GM12872 (cell line): ENCODE results near the gene GPR3.

Experiments
- TF ChIP-seq, protein P1 (sequence below): IDR thresholded peaks from 3 replicates; pipeline ENCODE4 v1.5.1; 2011; ENCODE audit warnings: low read depth, mild to moderate bottlenecking, low read length, moderate library complexity; ENCODE audit not compliant: insufficient read depth

GPR3 gene

DNA sequence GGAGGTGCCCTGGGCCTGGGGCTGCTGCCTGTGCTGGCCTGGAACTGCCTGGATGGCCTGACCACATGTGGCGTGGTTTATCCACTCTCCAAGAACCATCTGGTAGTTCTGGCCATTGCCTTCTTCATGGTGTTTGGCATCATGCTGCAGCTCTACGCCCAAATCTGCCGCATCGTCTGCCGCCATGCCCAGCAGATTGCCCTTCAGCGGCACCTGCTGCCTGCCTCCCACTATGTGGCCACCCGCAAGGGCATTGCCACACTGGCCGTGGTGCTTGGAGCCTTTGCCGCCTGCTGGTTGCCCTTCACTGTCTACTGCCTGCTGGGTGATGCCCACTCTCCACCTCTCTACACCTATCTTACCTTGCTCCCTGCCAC, 1.8 kb downstream of the GPR3 start:
- TF ChIP-seq, protein P1, sequence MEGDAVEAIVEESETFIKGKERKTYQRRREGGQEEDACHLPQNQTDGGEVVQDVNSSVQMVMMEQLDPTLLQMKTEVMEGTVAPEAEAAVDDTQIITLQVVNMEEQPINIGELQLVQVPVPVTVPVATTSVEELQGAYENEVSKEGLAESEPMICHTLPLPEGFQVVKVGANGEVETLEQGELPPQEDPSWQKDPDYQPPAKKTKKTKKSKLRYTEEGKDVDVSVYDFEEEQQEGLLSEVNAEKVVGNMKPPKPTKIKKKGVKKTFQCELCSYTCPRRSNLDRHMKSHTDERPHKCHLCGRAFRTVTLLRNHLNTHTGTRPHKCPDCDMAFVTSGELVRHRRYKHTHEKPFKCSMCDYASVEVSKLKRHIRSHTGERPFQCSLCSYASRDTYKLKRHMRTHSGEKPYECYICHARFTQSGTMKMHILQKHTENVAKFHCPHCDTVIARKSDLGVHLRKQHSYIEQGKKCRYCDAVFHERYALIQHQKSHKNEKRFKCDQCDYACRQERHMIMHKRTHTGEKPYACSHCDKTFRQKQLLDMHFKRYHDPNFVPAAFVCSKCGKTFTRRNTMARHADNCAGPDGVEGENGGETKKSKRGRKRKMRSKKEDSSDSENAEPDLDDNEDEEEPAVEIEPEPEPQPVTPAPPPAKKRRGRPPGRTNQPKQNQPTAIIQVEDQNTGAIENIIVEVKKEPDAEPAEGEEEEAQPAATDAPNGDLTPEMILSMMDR: no peak

DNA sequence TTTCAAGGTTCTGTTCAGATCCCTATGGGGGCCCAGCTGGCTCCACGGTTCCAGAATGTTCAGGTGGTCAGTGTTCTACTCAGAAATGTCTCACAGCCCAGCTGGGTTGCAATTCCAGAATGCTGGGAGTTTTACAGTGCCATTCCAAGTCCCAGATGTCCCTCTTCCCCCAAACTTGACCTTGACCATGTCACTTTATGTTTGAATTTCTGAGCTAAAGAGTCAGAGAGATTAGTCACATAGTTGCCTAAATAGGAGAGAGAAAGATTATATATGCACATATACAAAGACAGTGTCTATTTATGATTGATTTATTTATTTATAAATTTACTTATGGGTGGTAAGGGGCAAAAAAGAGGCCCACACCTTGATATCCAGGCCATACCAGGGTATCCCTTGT, 2.5 kb downstream of the GPR3 start:
- TF ChIP-seq, protein P1: no peak

DNA sequence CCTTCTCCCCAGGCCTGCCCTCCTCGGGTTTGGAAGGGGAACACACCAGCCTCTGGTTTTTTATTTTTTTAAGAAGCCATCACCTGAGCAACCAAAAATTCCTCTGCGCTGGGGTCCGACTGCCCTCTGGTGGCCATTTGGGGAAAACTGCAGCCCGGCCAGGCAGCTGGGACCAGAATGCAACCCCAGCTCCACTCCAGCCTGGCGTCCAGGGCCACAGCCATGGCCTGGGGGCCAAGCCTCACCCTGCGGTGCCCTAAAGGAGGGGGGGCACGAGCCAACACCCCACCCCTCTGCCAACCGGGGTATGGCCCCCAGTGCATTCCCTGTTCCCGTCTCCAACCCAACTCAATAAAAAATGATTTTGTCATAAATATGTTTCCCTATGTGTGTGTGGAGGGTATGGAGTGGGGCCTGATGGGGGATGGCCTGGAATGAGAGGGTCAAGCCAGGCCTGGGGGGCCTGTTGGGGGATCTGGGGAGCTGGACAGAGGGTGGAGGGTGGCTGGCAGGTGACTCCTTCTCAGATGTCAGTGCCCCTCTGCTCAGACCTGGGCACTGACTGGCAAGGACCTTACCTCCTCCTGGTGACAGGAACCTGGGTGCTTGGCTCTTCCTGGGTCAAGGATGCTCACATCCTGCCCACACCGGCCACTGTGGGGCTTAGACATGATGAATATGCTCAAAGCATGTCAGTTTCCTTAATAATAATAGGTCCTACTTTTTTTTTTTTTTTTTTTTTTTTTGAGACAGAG, 3.2 kb downstream of the GPR3 start:
- TF ChIP-seq, protein P1: peak; percentile 92

DNA sequence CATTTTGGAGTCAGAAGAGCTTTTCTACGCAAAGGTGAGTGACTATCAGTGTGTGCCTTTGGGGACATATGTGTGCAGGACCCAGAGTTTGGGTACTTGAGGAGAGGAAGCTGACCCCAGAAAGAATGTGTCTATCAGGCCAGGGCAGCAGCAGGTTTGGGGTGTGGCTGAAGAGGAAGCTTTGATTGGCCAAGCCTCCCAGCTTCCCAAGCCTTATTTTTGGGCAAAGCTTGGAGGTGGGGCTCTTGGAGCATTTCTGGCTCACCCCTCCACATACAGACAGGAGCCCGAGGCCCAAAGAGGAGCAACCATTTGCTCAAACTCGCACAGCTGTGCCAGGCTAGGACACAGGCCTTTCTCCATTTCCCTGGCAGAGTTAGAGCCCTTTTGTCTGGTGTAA, 4.7 kb downstream of the GPR3 start:
- TF ChIP-seq, protein P1: no peak

DNA sequence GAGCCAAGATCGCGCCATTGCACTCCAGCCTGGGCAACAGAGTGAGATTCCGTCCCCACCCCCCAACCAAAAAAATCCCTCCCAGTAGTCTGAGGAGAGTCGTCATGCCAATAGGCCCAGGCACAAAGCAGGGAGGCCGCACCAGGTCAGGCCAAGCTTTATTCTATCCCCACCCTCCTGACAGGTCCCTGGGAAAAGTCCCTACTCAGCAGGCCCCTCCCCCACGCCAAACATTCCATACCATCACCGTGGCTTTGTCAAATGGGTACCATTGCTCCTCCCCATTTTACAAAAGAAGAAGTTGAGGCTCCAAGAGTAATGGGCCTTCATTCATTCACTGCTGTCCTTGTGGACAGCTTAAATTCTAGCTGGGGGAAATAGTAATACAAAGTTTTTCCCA, 5.3 kb downstream of the GPR3 start:
- TF ChIP-seq, protein P1: no peak

DNA sequence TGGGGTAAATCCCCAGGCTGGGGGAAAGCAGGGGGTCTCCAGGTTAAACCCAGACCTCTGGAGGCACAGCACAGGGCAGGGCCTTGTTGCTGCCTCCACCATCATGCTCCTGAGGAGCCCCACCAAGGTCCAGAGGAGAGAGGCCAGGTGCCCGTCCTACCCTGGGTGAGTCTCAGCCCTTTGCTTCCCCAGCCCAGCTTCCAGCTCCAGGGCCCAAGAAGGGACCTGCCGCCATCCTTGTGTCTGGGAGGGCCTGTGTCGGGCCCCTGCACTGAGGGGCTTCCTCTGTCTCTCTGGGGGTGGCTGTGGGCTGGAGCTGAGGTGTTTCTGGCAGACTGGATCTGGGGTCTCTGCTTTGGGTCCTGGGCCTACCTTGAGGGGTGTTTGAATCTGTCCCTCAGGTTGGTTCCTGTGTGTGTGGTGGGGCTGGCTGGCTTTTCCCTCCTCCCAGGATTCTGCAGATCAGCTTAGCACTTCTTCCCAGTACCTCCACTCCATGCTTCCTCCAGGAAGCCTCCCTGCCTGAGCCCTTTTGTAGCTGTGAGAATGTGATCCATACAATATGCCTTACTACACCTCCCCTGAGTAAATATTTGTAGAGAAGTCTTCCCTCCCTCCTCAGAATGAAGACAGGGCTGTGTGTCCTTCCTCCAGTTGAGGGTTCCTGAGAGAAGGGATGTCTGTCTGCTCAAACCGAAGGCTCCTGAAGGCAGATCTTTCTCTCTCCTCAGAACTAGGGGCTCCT, 6.2 kb downstream of the GPR3 start:
- TF ChIP-seq, protein P1: no peak

DNA sequence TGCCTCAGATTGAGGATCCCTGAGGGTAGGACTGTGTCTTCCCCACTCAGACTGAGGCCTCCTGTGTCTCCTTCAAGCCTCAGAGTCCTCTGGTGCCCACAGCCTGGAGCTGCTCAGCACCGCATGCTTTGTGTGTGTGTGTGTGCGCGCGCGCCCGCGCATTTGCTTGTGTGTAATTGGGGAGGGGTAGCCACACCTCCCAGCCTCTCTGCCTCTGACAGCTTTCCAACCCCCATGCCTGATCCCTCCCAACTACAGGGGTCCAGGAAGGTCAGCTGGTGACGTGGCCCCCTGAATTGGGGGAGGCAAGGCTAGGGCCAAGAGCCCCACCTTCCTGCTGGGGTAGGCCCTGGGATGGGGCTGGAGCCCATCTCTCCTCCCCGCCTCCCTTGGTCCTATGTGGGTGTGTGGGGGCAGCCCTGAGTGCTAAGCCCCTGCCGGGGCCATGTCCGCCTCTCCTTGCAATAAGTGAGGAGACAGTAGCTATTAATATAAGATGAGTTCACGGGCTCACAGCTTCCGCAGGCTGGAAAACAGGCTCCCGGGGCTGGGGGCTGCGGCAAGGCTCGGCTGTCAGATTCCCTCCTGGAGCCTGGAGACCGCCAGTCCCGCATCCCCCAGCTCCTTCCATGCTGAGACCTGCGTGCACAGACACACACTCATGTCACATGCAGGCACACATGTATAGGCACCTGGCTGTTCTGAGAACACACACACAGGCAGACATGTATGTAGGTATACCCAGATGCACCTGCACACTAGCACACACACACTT, 7.0 kb downstream of the GPR3 start:
- TF ChIP-seq, protein P1: no peak
